CD4-positive, alpha-beta T cell treated with Interleukin-6 for 4 hours (primary cell): ENCODE measurements around the gene CYP8B1.
"Not testable (repeated sequence)": the region's sequence is repeated elsewhere in the genome, so short reads cannot be mapped to it uniquely, and the experiment has no call there.

Experiments
- DNase-seq: peaks from one replicate; pipeline ENCODE4 v3.0.0-alpha.2; 2020; ENCODE audit warnings: mixed read lengths

CYP8B1 gene

GRCh38 chr3:42884324-42884723 is 8.6 kb upstream of the CYP8B1 start:
- DNase-seq: no peak

GRCh38 chr3:42883251-42883930 is 7.7 kb upstream of the CYP8B1 start:
- not testable (repeated sequence) for DNase-seq

GRCh38 chr3:42880601-42881451 is 5.1 kb upstream of the CYP8B1 start:
- peak; percentile 91 for DNase-seq

GRCh38 chr3:42880183-42880582 is 4.5 kb upstream of the CYP8B1 start:
- DNase-seq: no peak

GRCh38 chr3:42877881-42878280 is 2.2 kb upstream of the CYP8B1 start:
- no peak for DNase-seq

- DNase-seq: no peak
Observed at GRCh38 chr3:42876940-42877720, 1.5 kb upstream of the CYP8B1 start.

- no peak for DNase-seq
Observed at GRCh38 chr3:42876401-42876800, 722 bp upstream of the CYP8B1 start.

GRCh38 chr3:42874749-42875148 is 930 bp downstream of the CYP8B1 start:
- no peak for DNase-seq

GRCh38 chr3:42873221-42873982 is 2.3 kb downstream of the CYP8B1 start:
- no peak for DNase-seq

- no peak for DNase-seq
Observed at GRCh38 chr3:42872718-42873117, 3.0 kb downstream of the CYP8B1 start.

GRCh38 chr3:42871592-42872196 is 4.0 kb downstream of the CYP8B1 start:
- no peak for DNase-seq

GRCh38 chr3:42868841-42869240 is 6.8 kb downstream of the CYP8B1 start:
- DNase-seq: no peak

GRCh38 chr3:42867138-42867537 is 8.5 kb downstream of the CYP8B1 start:
- no peak for DNase-seq

GRCh38 chr3:42865256-42865655 is 10.4 kb downstream of the CYP8B1 start:
- no peak for DNase-seq

GRCh38 chr3:42864321-42864950 is 11.2 kb downstream of the CYP8B1 start:
- no peak for DNase-seq

- DNase-seq: no peak
Observed at GRCh38 chr3:42856544-42856943, 19.1 kb downstream of the CYP8B1 start.

GRCh38 chr3:42855547-42856380 is 19.9 kb downstream of the CYP8B1 start:
- DNase-seq: no peak

GRCh38 chr3:42855219-42855546 is 20.5 kb downstream of the CYP8B1 start:
- no peak for DNase-seq

GRCh38 chr3:42853739-42854302 is 21.9 kb downstream of the CYP8B1 start:
- no peak for DNase-seq

GRCh38 chr3:42853056-42853455 is 22.6 kb downstream of the CYP8B1 start:
- no peak for DNase-seq

- no peak for DNase-seq
Observed at GRCh38 chr3:42852441-42852840, 23.2 kb downstream of the CYP8B1 start.
